Loucy (cell line): ENCODE data around the gene TGFBR3.

Experiments used
- CTCF ChIP-seq: fragments of 200-600 bp; sonication (generic); conservative IDR thresholded peaks from 2 replicates; pipeline ENCODE4 v1.5.1; 2014; ENCODE audit warnings: mild to moderate bottlenecking, antibody characterized with exemption, low read length
- EZH2phosphoT487 ChIP-seq: fragments of 200-600 bp; IDR thresholded peaks from 2 replicates; pipeline ENCODE4 v1.6.1; 2018; ENCODE audit warnings: antibody characterized with exemption, mild to moderate bottlenecking, moderate library complexity, borderline replicate concordance

GRCh38 chr1:91725989-91726721 lies 159.8 kb downstream of the TGFBR3 start:
- TF ChIP-seq CTCF = no peak
- no peak for TF ChIP-seq EZH2phosphoT487
